NCI-H82 treated with DMSO at 0.1 percent for 48 hours (cell line): Measurements from ENCODE around the gene ZDHHC11.
"Not testable (repeated sequence)": the region's sequence is repeated elsewhere in the genome, so short reads cannot be mapped to it uniquely, and the experiment has no call there.

Experiments
- DNase-seq: peaks from one replicate; lab custom pipeline; 2025; ENCODE audit not compliant: unreplicated experiment; lab: John Stamatoyannopoulos, UW

ZDHHC11 gene

GRCh38 chr5:778967-779366, 71.8 kb downstream of the ZDHHC11 start:
- not testable (repeated sequence) for DNase-seq

GRCh38 chr5:778421-778820, 72.4 kb downstream of the ZDHHC11 start:
- DNase-seq = not testable (repeated sequence)

- DNase-seq = no peak
Measured at GRCh38 chr5:777756-778161, 73.0 kb downstream of the ZDHHC11 start.

GRCh38 chr5:776862-777711, 73.7 kb downstream of the ZDHHC11 start:
- DNase-seq = no peak

- DNase-seq = no peak
Measured at GRCh38 chr5:775961-776861, 74.6 kb downstream of the ZDHHC11 start.

DNA sequence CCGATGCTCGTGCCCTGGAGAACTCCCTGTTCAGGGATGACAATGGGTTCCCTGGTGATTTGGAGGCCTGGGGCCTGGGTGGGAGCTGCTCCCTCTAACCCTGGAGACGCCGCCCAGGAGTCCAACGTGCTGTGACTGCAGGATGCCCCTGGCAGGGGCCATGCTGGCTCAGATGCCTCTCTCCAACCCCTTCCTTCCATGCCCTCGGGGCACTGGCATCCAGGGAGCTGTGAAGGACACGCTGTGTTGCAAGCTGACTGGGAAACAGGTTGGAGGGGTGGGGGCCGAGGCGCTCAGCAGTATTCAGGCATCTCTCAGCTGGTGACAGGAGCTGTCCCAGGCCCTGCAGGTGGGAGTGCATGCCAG, 75.2 kb downstream of the ZDHHC11 start:
- DNase-seq = not testable (repeated sequence)

DNA sequence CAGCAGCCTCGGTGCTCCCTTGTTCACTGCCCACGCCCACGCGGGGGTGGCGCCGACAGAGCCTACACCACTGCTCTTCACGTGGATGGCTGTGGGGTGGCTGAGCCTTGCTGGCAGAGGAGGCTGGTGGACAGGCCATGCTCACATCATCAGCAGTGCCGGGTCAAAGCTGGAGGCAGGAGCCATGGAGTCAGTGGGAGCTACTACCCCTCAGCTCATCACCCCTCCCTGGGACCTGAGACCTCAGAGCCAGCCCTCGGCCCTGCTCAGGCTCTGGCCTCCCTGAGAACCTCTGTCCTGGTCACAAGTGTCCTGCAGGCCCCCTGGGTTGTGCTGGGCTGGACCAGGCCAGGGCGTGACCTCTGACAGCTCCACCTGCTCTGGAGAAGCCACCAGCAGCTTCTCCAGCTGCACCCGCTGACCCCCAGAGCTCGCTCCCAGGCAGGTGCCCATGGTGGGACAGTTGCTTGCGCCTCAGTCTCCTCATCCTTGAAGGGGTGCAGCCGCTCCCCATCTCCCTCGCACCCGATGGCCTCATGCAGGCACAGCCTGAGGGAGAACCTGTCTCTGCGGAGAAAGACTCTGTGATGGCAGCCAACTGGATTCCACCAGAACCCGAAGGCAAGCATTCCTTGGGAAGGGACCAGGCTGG, 75.8 kb downstream of the ZDHHC11 start:
- DNase-seq = not testable (repeated sequence)

DNA sequence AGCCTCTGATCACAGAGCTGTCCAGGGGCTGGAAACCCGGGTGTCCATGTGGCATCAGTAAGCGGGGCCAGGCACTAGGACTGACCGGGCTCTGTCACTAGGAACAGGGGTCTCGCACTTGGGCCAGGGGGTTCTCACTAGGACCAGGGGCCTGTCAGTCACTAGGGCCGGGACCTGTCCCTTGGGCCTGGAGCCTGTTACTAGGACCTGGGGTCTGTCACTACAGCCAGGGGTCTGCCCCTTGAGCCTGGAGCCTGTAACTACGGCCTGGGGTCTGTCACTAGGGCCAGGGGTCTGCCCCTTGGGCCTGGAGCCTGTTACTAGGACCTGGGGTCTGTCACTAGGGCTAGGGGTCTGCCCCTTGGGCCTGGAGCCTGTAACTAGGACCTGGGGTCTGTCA, 76.5 kb downstream of the ZDHHC11 start:
- DNase-seq = not testable (repeated sequence)

GRCh38 chr5:773517-774264, 77.1 kb downstream of the ZDHHC11 start:
- no peak for DNase-seq

GRCh38 chr5:772931-773330, 77.9 kb downstream of the ZDHHC11 start:
- not testable (repeated sequence) for DNase-seq

DNA sequence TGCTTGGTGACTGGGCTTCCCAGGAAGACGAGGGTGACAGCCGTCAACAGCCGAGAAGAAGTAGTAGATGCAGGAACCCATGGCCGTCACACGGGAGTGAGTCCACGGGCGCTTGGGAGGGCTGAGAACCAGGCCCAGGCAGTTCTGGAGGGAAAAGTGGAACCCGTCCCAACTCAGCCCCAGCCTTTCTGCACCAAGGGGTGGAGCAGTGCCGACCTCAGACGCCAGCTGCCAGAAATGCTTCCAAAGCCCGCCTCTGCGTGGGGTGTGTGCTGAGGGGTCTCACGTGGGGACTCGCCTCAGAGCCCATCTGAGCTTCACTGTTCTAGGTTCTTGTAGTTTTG, 78.3 kb downstream of the ZDHHC11 start:
- not testable (repeated sequence) for DNase-seq

DNA sequence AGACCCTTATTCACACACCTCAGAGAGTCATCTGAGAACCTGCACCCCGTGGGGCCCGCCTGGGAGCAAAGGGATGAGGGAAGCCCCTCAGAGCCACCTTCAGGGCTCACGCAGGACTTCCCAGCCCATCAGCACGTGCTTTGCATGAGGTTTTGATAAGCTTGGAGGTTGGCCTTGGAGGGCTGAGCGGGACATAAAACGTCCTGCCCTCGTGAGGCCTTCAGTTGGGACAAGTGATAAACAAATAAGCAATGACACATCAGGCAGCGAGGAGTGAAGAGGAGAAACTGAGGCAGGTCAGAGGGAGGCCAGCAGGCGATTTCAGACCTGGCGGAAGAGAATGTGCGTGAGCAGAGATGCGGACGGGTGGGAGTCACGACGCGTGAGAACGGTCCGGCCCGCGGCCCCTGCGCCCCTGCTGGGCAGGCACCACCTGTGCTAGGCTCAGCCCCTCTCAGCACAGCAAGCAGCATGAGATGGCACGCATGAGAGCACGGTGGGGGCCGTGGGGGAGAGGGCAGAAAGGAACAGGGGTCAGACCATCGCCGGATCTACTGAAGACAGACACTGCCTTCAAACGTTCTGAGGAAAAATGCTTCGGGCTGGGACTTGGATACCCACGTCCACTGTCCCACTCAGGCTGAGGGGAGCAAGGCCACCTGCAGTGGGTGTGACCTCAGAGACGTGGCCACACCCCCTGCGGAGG, 78.8 kb downstream of the ZDHHC11 start:
- not testable (repeated sequence) for DNase-seq

- not testable (repeated sequence) for DNase-seq
Measured at GRCh38 chr5:771087-771781, 79.6 kb downstream of the ZDHHC11 start.

DNA sequence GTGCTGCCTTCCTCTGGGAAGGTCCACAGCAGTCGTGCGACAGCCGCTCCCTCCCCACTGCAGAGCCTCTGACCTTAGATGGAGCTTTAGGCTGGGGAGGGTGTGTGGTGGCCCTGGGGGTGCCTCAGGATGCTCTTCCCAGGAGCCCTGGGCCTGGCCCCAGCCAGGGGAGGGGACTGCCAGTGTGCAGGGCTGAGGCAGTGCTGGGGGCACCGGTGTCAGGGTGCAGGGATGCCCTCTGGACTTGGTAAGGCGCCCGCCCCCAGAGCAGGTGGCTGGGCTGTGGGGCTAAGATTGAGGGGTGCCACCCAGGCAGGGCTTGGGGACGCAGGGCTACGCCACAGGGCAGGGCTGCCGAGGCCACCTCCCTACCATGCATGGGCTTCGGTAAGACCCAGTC, 80.2 kb downstream of the ZDHHC11 start:
- not testable (repeated sequence) for DNase-seq

GRCh38 chr5:769485-770145, 81.2 kb downstream of the ZDHHC11 start:
- DNase-seq = not testable (repeated sequence)

DNA sequence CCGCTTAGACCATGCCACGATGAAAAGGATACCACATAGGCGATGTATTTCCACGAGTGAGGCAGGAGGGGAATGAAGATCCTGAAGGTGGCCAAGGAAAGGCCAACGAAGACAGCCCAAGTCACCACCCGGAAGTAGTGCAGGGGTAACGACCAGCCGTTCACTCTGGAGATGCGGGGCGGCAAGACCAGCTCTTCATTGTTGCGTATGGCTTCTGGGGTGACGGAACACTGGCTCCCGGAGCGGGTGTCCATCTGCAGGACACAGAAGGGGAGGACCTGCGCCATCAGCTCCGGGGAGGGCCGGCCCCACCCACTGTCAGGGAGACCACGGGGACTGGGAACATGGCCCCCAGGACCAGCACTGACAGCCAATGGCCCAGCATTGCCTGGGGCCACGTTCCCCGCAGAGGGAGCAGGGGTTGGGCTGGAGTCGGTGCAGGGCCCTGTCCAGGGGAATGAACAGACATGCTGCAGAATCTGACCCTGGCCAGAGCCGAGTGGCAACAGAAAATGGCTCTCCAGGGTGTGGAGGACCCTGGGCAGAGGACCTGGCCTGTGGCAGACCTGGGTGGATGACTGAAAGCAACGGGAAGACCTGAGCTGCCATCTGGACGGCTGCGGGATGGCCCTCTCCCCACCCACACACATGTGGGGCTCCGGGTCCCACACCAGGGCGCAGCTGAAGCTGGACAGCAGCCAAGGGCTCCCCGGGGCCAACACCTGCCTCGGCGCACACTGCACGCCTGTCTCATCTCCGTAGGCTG, 83.9 kb downstream of the ZDHHC11 start:
- no peak for DNase-seq

DNA sequence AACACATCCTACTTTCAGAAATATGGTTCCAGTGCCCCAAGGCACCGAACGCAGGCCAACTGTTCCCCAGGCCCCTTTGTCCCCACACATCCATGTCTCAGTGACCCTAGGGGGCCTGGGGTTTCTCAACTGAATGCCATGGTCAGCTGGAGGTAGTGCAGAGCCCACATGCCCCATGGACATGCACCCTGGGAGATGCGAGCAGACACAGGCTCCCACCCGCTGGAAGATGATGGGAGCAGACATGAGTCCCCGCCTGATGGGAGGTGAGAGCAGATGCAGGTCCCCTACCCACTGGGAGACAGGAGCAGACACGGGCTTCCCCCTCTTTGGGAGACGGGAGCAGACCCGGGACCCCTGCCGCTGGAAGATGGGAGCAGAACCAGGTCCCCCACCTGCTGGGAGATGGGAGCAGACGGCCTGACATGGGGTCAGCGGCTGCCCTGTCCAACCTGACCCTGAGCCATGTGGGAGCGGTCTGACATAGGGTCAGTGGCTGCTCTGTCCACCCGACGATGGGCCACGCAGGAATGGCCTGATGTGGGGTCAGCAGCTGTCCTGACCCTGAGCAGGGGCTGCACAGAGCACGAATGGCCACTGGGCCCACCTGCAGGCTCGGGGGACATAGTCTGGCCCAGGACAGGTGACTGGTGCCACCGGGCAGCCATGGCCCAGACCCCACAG, 84.7 kb downstream of the ZDHHC11 start:
- no peak for DNase-seq
